Pons (tissue), 1 donor: Measurements from ENCODE around the gene PHACTR3.

ENCODE experiments used
- DNase-seq: peaks from one replicate; pipeline ENCODE4 v3.0.0-alpha.2; 2016; ENCODE audit warnings: low spot score

The PHACTR3 gene

DNA sequence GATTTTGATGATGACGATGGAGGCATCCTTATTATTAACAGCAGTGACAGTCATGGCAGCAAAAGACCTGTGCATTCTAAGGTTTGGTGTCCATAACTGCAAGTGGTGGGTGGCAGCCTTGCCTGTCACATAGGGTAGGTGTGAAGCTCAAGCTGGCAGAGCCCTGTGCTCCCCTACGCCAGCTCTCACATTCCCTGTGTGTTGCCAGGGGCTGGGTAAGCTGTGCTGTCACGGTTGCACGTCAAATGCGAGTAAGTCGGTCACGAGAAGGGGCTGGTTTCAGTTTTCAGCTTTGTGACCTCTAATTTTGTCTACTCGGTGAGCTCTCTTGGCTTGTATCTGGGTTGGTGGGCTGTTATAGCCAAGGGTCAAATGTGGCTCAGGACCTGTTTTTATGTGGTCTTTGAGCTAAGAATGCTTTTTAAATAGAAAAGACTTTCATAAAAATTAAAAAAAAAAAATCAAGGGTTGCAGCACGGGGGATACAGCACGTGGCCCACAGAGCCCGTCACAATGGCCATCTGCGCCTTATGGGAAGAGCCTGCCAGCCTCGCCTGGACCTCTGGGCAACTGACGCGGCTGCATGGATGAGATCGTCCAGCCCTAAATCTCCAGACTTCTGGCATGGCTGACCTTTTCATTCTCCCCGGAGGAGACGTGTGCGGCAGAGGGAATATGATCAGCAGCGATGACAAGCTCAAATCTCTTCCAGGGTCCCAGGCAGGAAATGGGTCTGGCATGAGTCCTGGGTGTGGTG lies 148.5 kb downstream of the PHACTR3 start:
- DNase-seq, result no peak

DNA sequence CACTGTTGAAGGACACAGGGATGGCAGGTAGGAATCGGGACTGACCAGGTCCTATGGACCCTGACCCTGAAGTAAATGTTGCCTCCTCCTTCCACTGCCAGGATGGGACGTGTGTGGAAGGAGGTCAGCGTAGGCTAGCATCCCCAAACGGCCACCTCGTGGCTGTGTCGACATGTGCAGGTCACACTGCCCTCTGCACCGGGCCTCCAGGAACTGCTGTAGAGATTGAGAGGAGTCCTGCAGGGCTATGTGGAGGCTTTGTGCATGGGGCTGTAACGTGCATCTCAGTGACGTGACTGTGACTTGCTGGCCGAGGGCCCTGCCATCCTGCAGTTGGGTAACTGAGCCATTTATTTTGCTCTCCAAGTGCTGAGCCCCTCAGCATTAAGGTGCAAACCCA lies 149.5 kb downstream of the PHACTR3 start:
- DNase-seq, result no peak

DNA sequence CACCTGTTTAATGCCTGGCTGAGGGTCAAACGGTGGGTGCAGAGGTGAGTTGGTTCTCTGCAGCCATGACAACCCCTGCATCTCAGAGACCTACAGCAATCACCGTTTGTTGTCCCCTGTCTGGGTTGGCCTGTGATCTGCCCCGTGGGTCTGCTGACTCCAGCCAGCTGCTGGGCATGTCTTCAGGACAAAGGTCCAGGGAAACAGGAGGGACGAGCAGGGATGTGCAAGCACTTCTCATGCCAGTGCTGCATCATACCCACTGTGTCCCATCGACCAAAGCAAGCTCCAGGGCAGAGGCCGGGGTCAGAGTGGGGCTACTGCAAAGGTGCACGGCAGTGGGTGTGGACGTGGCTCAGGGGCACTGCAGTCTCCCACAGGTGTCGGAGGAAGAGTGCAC lies 150.2 kb downstream of the PHACTR3 start:
- DNase-seq, result no peak

DNA sequence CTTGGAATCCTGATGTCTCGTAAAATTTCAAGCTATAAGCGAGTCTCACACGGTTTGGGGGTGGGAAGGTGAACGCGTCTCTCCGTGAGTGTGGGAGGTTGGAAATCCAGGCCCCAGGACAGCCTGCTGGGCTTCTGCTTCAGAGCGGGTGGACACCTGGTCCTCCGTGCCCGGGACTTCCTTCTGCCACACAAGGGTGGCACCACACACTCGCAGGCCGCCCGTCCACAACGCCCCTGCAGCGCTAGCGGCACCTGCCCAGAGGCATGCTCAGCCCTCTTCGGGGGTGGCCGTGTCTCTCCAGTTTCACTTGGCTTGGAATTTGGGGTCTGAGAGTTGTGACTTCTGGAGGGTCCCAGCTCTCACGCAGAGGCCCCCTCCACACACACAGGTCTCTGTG lies 151.9 kb downstream of the PHACTR3 start:
- DNase-seq, result no peak

DNA sequence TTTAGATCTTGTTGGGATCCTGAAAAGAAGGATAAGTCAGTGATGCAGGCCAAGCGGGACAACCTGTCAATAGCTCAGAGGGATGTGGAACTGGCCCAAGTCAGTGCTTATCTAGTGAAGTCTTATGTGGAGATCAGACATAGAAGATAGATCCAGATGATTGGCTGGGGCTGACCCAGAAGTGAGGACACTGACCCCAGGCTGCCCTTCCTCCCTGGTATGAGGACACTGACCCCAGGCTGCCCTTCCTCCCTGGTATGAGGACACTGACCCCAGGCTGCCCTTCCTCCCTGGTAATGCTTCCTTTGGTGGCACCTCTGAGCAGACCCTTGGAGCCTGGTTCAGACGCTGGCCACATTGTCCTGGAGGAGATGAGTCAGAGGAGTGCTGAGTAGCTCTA lies 159.7 kb downstream of the PHACTR3 start:
- DNase-seq, result no peak

DNA sequence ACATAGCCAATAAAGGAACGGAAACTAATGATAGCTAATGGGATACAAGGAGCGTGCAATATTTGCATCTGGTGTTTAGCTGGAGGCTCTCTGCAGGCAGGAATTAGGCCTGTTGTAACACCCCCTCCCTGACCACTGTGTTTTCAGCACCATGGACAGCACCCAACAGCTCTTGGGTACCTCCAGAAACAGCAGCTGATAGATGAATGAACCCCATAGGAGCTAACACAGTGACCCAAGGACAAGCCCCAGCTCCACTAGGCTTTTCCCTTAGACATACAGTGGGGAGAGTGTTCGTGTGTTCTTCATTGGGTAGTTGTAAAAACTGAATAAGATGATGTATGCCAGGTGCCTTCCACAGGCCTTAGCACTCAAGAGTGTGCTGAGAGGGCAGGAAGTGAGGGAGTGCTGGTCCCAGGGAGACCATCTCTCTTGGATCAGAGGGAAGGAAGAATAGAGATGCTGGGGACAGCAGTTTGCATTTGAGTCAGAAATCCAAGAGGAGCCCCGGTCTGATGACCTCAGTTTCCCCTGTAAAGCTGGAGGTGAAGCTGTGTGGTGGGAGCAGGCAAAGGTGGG lies 161.3 kb downstream of the PHACTR3 start:
- no peak for DNase-seq

DNA sequence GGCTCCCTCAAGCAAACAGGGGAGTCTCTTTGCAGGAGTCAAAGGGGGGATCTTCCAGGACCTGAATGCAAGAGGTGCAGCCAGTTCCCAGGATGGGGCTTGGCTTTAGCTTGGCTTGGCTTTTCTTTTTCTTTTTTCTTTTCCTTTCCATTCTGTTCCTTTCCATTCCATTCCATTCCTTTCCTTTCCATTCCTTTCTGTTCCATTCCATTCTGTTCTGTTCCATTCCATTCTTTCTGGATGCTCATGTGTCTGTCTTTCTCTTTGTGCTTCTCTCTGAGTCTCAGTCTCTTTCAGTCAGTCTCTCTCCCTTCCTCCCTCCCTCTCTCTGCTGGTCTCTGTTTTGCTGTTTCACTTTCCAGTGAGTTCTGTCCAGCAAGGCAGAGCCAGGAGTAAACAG lies 163.3 kb downstream of the PHACTR3 start:
- DNase-seq, result no peak

DNA sequence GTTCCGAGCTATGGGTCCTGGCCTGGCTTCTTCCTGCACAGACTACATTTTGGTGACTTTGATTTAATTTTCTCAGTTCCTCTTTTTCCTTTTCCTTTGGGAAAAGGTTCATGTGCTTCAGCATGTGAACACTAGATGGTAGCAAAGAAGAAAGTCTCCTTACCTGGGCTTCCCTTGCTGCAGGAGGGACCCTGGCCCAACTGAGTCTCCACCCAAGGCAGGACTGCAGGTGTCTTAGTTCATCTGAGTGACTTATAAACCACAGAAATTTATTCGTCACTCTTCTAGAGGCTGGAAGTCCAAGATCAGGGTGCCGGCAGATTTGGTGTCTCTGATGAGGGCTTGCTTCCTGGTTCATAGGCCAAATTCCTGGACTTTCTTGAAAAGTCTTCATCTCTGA lies 165.9 kb downstream of the PHACTR3 start:
- DNase-seq, result no peak

DNA sequence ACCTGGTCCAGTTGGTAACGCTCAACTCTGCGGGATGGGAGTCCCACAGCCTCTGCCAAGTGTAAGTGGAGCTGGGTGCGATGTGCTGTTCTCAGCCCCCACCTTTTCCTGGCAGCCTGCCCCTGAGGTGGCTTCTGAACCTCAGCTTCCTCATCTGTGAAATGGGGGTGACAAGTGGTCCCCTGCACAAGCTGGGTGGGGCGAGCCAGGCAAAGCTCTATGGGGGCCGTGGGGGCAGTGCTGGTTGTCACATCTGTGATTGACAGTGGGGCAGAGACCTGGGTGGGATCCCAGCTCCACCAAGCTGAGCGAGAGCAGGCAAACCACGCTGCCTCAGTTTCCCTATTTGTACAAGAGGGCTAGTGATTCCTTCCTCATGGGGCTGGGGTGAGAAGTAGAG lies 166.5 kb downstream of the PHACTR3 start:
- DNase-seq, result no peak

DNA sequence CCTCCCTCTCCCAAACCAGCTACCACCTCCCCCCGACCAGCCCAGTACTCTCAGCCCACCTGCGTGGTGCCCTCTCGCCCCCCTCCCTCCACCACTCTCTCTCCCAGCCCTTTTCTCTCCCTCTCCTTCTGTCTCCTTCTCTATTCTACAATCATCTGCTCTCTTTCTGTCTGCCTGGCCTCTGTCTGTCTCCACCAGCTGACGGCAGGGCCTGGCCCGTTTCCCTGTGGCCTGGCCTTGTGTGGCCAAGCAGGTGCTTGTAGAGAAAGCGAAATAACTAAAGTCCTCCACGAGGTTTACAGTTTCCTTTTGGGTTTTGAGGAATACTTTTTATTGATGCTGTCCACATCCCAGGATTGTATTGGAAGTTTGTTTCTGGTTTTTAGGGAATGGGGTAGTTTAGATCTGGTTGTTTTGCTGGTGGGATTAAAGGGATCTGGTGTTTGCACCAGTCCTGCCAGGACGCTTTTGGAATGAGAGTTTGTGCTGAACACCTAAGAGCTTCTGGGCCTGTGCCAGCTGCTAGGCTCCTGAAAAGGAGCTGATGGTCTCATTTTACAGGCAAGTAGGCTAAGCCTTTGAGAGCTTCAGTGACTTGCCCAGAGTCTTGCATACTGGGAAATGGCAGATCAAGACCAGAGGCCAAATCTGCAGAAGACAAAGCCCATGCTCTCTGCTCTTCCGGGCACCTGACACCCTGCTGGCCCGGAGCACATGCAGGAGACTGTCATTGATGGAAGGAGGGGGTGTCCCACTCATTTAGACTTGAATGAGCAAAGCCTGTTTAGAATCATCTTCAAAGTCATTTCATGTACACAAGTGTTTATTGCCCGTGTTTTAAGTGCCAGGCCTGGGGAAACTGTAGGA lies 167.4 kb downstream of the PHACTR3 start:
- DNase-seq, result no peak

DNA sequence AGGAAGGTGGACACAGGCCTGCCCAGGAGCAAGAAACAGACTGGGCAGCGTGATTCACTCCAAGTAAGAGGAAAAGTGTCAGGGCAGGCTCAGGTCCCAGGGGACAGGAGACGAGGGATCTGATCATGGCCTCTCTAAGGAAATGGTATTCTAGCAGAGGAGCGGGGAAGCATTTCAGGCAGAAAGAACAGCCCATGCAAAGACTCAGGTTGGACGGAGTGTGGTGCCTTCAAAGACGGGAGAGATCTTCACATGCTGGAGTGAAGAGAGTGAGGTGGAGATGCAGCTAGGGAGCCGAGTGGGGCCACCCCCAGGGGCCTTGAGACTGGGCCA lies 168.0 kb downstream of the PHACTR3 start:
- no peak for DNase-seq

DNA sequence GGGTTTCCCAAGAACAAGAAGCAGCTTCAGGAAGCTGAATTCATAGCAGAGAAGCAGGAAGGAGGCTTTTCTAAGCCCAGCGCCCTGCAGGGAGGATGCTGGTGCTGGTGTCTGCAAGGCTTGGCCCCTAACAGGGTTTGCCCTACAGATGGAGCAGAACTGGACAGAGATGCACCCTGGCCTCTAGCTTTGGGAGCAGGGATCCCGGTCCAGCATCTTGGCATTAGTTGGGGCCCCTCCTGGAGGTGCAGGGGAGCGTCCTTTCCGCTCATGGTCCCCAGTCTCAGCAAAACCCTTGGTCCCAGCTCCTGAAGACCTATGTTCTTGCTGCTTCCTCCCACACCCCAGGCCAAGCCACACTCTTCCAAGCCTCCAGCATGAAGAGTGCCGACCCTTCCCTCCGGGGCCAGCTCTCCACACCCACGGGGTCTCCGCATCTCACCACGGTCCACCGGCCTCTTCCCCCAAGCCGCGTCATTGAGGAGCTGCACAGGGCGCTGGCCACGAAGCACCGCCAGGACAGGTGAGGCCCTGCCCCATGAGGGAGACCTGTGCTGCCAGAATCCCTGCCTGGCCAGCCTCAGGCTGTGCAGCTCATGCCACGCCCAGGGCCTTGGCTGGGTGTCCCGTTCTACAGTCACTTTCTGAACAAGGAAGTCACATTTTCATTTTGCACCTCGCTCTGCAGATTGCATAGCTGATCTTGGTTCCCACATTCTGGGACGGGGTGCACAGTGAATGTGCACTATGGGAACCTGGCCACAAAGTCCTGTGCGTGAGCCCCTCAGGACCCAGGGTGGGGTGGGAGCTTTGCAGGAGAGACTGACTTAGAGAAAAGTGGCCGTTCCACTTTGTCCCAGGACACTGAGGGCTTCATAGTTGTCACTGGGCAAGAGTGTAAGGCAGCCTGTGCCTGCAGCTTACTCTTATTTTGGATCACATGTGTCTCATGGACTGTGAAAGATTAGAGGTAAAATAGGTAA lies 168.9 kb downstream of the PHACTR3 start:
- DNase-seq, result no peak

DNA sequence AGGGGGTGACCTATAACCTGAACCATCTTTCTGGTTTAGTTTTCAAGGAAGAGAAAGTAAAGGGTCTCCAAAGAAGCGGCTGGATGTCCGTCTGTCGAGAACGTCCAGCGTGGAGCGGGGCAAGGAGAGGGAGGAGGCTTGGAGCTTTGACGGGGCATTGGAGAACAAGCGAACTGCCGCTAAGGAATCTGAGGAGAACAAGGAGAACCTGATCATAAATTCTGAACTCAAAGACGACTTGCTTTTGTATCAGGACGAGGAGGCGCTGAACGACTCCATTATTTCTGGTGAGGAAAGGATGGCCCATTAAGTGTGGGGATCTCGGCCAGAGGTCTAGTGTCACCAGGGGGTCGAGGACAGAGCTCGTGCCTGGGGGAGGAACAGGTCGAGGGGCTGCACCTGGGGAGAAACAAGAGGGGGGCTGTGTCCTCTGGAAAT lies 169.9 kb downstream of the PHACTR3 start:
- DNase-seq, result no peak

DNA sequence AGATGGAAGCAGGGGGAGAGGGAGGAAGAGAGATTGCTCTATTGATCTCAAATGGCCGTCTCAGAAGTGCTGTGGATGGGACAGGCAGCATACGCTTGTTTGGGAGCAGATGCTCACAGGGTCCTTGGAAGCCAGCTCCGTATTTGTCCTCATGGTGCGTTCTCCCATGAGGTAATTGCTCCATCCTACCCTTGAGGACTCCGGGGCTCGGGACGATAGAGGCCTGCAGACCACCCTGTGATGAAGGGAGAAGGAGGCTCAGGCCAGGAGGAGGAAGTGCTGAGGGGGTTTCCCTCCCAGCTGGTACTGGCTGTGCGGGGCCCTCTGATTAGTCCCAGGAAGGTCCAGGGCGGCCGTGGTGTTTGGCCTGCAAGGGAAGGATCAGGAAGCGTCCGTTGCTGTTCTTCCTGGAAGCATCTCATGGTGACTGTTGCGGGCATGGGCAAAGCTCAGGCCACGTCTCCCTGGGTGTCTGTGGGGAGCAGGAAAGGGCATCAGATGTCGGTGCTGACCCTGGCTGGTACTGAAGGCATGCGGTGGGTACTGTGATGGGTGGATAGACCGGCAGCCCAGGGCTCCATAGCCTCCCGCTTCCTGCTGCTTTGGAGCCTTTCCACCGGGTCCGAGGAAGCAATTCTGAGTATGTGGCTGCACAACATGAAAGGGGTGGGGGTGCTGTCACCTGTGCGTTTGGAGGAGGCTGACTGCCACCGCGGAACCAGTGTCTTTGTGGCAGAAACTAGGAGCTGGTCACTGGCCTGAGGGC lies 170.8 kb downstream of the PHACTR3 start:
- DNase-seq, result no peak

DNA sequence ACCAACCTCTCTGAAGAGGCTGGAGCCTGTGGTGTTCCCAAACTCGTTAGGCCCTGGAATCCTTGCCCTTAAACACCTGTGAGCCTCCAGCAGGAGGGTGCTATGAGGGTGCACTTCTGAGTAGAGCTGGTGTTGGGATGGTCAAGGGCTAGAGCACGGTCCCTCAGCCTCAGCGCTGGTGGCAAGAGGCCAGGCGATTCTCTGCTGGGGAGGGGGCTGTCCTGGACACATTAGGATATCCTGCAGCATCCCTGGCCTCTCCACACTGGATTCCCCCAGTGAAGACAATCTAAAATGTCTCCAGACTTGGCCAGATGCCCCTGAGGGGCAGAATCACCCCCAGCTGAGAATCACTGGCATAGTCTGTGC lies 171.3 kb downstream of the PHACTR3 start:
- no peak for DNase-seq

DNA sequence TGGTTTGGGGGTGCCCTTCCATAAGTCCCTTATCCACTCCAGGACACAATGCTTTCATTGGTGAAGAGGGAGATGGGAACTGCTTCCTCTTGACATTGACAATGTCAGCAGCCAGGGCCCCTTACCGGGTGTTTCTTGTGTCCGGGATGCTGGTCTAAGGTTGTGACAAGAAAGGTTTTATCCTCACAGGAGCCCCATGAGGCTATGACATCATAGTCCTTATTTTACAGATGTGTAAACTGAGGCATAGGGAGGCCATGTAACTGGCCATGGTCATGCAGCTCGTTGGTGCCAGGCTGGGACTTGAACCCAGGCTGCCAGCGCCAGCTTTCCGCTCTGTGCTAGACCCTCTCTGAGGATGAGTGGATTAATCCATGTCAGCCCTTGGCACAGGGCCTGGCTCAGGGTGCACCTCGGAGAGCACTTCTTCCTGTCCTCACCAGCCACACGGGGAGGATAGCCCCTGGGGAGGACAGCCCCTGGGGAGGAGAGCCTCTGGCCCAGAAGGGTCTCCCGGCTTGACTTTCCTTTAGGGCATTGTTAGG lies 171.8 kb downstream of the PHACTR3 start:
- DNase-seq, result no peak

DNA sequence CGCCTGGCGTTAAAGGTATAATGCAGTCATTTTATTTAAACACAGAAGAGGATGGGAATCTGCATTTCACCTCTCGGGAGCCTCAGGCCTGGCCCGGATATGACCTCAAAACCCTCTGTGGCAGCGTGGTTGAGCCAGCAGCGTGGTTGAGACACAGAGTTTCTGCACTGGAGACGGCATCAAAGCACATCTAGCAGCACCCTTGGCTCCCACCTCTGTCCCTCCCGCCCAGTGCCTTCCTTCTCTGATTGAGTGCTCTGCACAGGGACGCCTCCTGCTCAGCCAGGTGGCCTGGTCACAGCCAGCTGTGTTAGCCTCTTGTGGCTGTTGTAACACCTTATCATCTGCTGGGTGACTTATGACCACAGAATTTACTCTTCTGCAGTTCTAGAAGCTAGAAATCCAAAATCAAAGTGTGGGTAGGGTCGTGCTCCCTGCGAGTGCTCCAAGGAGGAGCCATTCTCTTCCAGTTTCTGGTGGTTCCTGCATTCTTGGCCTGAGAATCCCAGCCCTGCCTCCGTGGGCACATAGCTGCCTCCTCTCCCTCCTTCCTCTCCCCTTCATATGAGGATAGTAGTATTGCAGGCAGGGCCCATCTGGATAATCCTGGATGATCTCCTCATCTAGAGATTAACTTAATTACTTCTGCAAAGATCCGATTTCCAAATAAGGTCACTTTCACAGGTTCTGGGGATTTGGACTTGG lies 172.4 kb downstream of the PHACTR3 start:
- DNase-seq, result no peak

DNA sequence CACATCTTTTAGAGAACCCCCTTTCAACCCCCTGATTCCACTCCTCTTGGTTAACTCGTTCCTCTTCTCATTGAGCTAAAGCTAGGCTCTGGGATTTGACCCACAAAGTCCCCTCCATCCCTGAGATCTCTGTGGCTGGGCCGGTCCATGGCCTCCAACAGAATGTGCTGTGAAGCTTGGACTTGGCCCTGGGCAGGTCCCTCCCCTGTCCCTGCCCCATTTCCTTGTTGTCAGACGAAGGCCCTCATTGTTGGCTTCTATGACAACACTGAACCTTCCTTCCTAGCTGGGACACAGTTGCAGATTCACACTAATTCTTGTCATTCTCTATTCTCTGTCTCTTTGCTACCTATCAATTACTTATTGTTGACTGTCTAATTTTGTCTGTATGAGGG lies 173.0 kb downstream of the PHACTR3 start:
- DNase-seq, result no peak

DNA sequence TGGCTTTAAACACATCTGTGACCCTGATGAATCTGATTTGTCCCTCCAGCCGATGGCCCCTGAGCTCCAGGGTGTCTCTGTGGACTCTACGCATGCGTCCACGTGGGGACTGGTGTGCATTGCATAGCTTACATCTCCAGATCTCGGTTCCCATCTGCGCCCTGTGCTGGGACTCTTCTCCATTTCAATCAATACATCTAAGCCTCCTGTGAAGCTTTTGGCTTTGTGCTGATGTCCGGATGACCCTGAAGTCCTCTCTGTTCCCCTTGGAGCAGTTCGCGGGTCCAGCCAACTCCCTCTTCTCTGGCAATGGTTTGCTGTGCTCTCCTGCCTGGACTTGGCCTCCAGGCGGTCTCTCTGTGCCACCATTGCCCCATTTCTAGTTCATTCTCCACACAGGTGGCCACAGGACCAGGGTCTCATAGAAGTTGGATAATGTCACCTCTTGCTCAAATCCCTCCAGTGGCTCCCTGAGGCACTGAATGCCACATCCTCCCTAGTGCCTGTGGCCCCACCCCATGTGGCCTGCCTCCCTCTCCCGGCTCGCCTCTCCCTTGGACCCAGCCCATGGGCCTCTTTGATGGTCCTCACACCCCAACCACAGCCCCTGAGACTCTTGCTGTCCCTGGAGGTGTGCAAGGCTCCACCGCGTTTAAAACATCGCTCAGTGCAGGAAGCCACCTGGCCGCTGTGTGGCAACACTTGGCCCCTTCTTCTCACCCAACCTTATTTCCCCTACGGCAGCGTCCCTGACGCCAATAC lies 173.7 kb downstream of the PHACTR3 start:
- no peak for DNase-seq
